HCT116 (cell line): ENCODE results near the gene SHOC2. TPM values are rescaled to one million over a fixed set of nuclear protein-coding genes. Genes with fewer than 3 reads are reported as not detected.

ENCODE experiments used
- ATAC-seq: fragments of 200-7000 bp; cut with Tn5 transposase; 2 replicates; pipeline ENCODE4 v1.9.1; 2020; ENCODE audit warnings: mild to moderate bottlenecking, moderate library complexity
- BruUV-seq: library from RNA; stranded (reverse); fragments of 400-500 nt; replicated peaks from 2 replicates; lab custom pipeline; 2021; lab: Mats Ljungman, UMichigan
- CTCF ChIA-PET: fragments of 300-600 bp; sonication (Branson Sonifier 250); formaldehyde crosslinking; loops from one replicate; lab custom pipeline; 2021; ENCODE audit warnings: antibody characterized with exemption; lab: Charles Lee
- POLR2A ChIA-PET: fragments of 300-600, 350-600 bp; sonication (Branson Sonifier 250); formaldehyde crosslinking; loops from one replicate; lab custom pipeline; 2021; ENCODE audit warnings: antibody characterized with exemption; lab: Charles Lee
- RAD21 ChIA-PET, 2 experiments: fragments of 300-600 bp; sonication (Branson Sonifier 250); formaldehyde crosslinking; loops; one replicate each; lab custom pipeline; 2023; ENCODE audit warnings: low total read pairs in 2 of 2; ENCODE audit not compliant: uncharacterized antibody in 2 of 2, unreplicated experiment in 2 of 2, low non-redundant PET in 1 of 2; lab: Charles Lee
- DNase-seq: peaks from one replicate; pipeline ENCODE4 v3.0.0-alpha.2; 2010; ENCODE audit warnings: low read depth, low spot score
- H2AFZ ChIP-seq: fragments of 200-600 bp; shearing (Covaris generic), sonication (generic); 2 replicates; pipeline ENCODE4 v1.6.1; 2017; ENCODE audit warnings: low read depth, mixed run types, mixed read lengths, antibody characterized with exemption, low read length; ENCODE audit not compliant: poor library complexity, severe bottlenecking
- H3K27ac ChIP-seq: 2 replicates; pipeline ENCODE4 v1.5.1; 2012; ENCODE audit warnings: low read depth, low read length
- H3K27me3 ChIP-seq: fragments of 200-600 bp; sonication (generic); 2 replicates; pipeline ENCODE4 v1.6.1; 2016; ENCODE audit warnings: mixed run types, low read length, mixed read lengths; ENCODE audit not compliant: insufficient read depth
- H3K36me3 ChIP-seq, 2 experiments: fragments of 200-500 bp in 1 of 2; fragments of 200-600 bp in 1 of 2; sonication (Bioruptor generic) in 1 of 2; sonication (generic) in 1 of 2; 2 replicates each; pipeline versions ENCODE4 v1.5.1 to v1.6.1; 2014 to 2016; ENCODE audit warnings: low read length in 2 of 2, inconsistent platforms in 1 of 2, mixed read lengths in 1 of 2, mixed run types in 1 of 2; ENCODE audit not compliant: insufficient read depth in 2 of 2, control insufficient read depth in 1 of 2
- H3K4me1 ChIP-seq, 2 experiments: fragments of 200-600 bp in 1 of 2; sonication (generic) in 1 of 2; 2 replicates each; pipeline versions ENCODE4 v1.5.1 to v1.6.1; 2012 to 2017; ENCODE audit warnings: low read length in 2 of 2, inconsistent platforms in 1 of 2, mild to moderate bottlenecking in 1 of 2, mixed read lengths in 1 of 2, mixed run types in 1 of 2, moderate library complexity in 1 of 2; ENCODE audit not compliant: insufficient read depth in 2 of 2, control insufficient read depth in 1 of 2
- H3K4me2 ChIP-seq: fragments of 200-600 bp; sonication (generic); 2 replicates; pipeline ENCODE4 v1.6.1; 2017; ENCODE audit warnings: mixed run types, low read length, mixed read lengths
- H3K4me3 ChIP-seq, 2 experiments: fragments of 200-600 bp in 1 of 2; sonication (generic) in 1 of 2; replicated peaks in 1 of 2; 2 replicates each; pipeline ENCODE4 v1.5.1; 2011 to 2016; ENCODE audit warnings: low read length in 2 of 2, control low read depth in 1 of 2, low read depth in 1 of 2, mild to moderate bottlenecking in 1 of 2, mixed read lengths in 1 of 2, mixed run types in 1 of 2
- H3K79me2 ChIP-seq: fragments of 200-600 bp; sonication (generic); 2 replicates; pipeline ENCODE4 v1.6.1; 2017; ENCODE audit warnings: mild to moderate bottlenecking, mixed run types, low read length, moderate library complexity, mixed read lengths; ENCODE audit not compliant: insufficient read depth
- H3K9ac ChIP-seq: fragments of 200-600 bp; sonication (generic); 2 replicates; pipeline ENCODE4 v1.6.1; 2016; ENCODE audit warnings: low read length, mixed read lengths
- H3K9me2 ChIP-seq: fragments of 200-600 bp; sonication (generic), shearing (Covaris generic); 2 replicates; pipeline ENCODE4 v1.6.1; 2017; ENCODE audit warnings: mixed run types, mild to moderate bottlenecking, moderate library complexity; ENCODE audit not compliant: insufficient read depth
- H3K9me3 ChIP-seq, 2 experiments: fragments of 200-500 bp in 1 of 2; fragments of 200-600 bp in 1 of 2; sonication (Bioruptor generic) in 1 of 2; sonication (generic) in 1 of 2; 2 replicates each; pipeline ENCODE4 v1.6.1; 2014 to 2017; ENCODE audit warnings: low read length in 2 of 2, mixed read lengths in 2 of 2, inconsistent platforms in 1 of 2, low read depth in 1 of 2, mild to moderate bottlenecking in 1 of 2, mixed run types in 1 of 2, moderate library complexity in 1 of 2; ENCODE audit not compliant: control insufficient read depth in 1 of 2, insufficient read depth in 1 of 2
- H4K20me1 ChIP-seq: fragments of 200-600 bp; sonication (generic), shearing (Covaris generic); 2 replicates; pipeline ENCODE4 v1.6.1; 2017; ENCODE audit warnings: mixed run types, mild to moderate bottlenecking, moderate library complexity; ENCODE audit not compliant: insufficient read depth
- CEBPB ChIP-seq: IDR thresholded peaks from 2 replicates; pipeline ENCODE4 v1.6.1; 2012; ENCODE audit warnings: low read depth
- EGR1 ChIP-seq: IDR thresholded peaks from 2 replicates; pipeline ENCODE4 v1.6.1; 2012; ENCODE audit warnings: low read depth
- ELF1 ChIP-seq: IDR thresholded peaks from 2 replicates; pipeline ENCODE4 v1.6.1; 2012; ENCODE audit warnings: low read depth, borderline replicate concordance
- JUND ChIP-seq: IDR thresholded peaks from 2 replicates; pipeline ENCODE4 v1.6.1; 2012
- MAX ChIP-seq: IDR thresholded peaks from 2 replicates; pipeline ENCODE4 v1.6.1; 2012
- POLR2AphosphoS5 ChIP-seq: IDR thresholded peaks from 2 replicates; pipeline ENCODE4 v1.6.1; 2011; ENCODE audit warnings: mild to moderate bottlenecking, low read depth, low read length, moderate library complexity
- REST ChIP-seq: IDR thresholded peaks from 2 replicates; pipeline ENCODE4 v1.6.1; 2012; ENCODE audit warnings: low read depth
- SP1 ChIP-seq: IDR thresholded peaks from 2 replicates; pipeline ENCODE4 v1.6.1; 2012; ENCODE audit warnings: low read depth
- SRF ChIP-seq: IDR thresholded peaks from 2 replicates; pipeline ENCODE4 v1.6.1; 2012; ENCODE audit warnings: low read depth
- TCF7L2 ChIP-seq: IDR thresholded peaks from 2 replicates; pipeline ENCODE4 v1.7.0; 2011; ENCODE audit warnings: borderline replicate concordance, inconsistent platforms; ENCODE audit not compliant: insufficient read depth, insufficient read length; ENCODE audit errors: extremely low read depth
- ZFX ChIP-seq: fragments of 450-650 bp; IDR thresholded peaks from 2 replicates; pipeline ENCODE4 v1.6.1; 2017
- ZNF274 ChIP-seq: fragments of 200-500 bp; sonication (Bioruptor generic); IDR thresholded peaks from 2 replicates; pipeline ENCODE4 v1.6.1; 2014; ENCODE audit warnings: mild to moderate bottlenecking, low read depth, low read length, inconsistent platforms
- intact Hi-C: fragments of 100-400 bp; cut with micrococcal nuclease; formaldehyde crosslinking; loops from 2 replicates; pipeline ENCODE4 v1.10.0; 2022
- total RNA-seq: library from RNA; stranded (reverse); gene quantifications from one replicate; pipeline ENCODE4 v1.2.1, GENCODE V29; 2021; ENCODE audit not compliant: unreplicated experiment

SHOC2 gene
- total RNA-seq, 1 experiment from 2014 or later: 39.5 TPM

DNA sequence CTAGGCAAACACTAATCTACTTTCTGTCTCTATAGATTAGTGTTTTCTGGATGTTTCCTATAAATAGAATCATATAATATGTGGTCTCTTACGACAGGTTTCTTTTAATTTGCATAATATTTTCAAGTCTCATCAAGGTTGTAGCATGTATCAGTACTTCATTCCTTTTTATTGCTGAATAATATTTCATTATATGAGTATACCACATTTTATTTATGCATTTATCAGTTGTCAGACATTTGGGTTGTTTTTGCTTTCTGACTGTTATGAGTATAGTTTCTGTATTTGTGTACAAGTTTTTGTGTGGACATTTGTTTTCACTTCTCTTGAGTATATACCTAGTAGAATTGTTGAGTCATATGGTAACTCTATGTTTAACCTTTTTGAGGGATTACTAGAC lies 48.2 kb downstream of the SHOC2 start:
- POLR2A ChIA-PET: interaction anchor here (1.3 kb wide), 1 partner anchor 49 kb away, joined by 7 read pairs; the partner anchor contains the start of genes BBIP1 and SHOC2
- Histone ChIP-seq H3K4me3 (no peak overlapping the region), H4K20me1 (peaks cover 4% of the 10 kb centered on the region; the same call in 1 of the 2 replicates), H3K4me2 (no peak overlapping the region), H3K9ac (no peak overlapping the region), H3K36me3 (no peaks in the 10 kb centered on the region), H3K27ac (no peak overlapping the region), H3K9me2 (peaks cover 6% of the 10 kb centered on the region; the same call in 1 of the 2 replicates), H3K9me3 (no peaks in the 10 kb centered on the region), H3K27me3 (no peaks in the 10 kb centered on the region), H3K79me2 (peaks cover 64% of the 10 kb centered on the region), H3K4me1 (no peaks in the 10 kb centered on the region), H2AFZ (no peak overlapping the region)
- no TSS peak for BruUV-seq
- ATAC-seq (no peak), DNase-seq (no peak)
- intact Hi-C loops: no loop called here
- RAD21 ChIA-PET: no interaction called here
- TF ChIP-seq TCF7L2 (no peak), JUND (no peak), POLR2AphosphoS5 (no peak), ZFX (no peak), EGR1 (no peak), SP1 (no peak)
- CTCF ChIA-PET: interaction anchor here (1.4 kb wide), 1 partner anchor 12 kb away, joined by 4 read pairs; no protein-coding TSS in a partner anchor

- intact Hi-C loops: no loop called here
- no peaks in the 10 kb centered on the region for H3K9me3 ChIP-seq
- H3K4me2 ChIP-seq: no peak overlapping the region
- H3K4me3 ChIP-seq: no peak overlapping the region
- H4K20me1 ChIP-seq: peaks cover 4% of the 10 kb centered on the region; the same call in 1 of the 2 replicates
- H3K27ac ChIP-seq: no peak overlapping the region
- H3K9me2 ChIP-seq: peaks cover 6% of the 10 kb centered on the region; the same call in 1 of the 2 replicates
- RAD21 ChIA-PET: no interaction called here
- CTCF ChIA-PET: interaction anchor here (1.4 kb wide), 1 partner anchor 11 kb away, joined by 4 read pairs; no protein-coding TSS in a partner anchor
- TF ChIP-seq ZNF274 (no peak), CEBPB (no peak), ZFX (no peak), ELF1 (no peak), SRF (no peak), MAX (no peak), JUND (no peak), REST (no peak)
- no peaks in the 10 kb centered on the region for H3K4me1 ChIP-seq
- peaks cover 58% of the 10 kb centered on the region for H3K79me2 ChIP-seq
- DNase-seq (no peak), ATAC-seq (no peak)
- no TSS peak for BruUV-seq
- H3K27me3 ChIP-seq: no peaks in the 10 kb centered on the region
- no peak overlapping the region for H2AFZ ChIP-seq
- no peaks in the 10 kb centered on the region for H3K36me3 ChIP-seq
- POLR2A ChIA-PET: no interaction called here
- H3K9ac ChIP-seq: no peak overlapping the region
Observed at GRCh38 chr10:110969183-110969582, 49.8 kb downstream of the SHOC2 start.
